Measurements from ENCODE around the gene PPP1R9A.

Gene PPP1R9A

DNA sequence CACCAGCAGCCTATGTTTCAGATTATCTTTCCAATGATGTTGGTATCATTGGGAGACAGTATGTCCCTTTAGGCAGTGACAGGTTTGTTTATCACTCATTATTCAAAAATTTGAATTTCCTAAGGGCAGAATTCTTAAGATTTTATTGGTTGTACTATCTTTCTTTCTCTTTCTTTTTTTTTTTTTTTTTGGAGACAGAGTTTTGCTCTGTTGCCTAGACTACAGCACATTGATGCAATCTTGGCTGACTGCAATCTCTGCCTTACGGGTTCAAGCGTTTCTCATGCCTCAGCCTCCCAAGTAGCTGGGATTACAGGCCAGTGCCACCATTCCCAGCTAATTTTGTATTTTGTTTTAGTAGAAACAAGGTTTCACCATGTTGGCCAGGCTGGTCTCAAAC lies 305.8 kb downstream of the PPP1R9A start:
- no peak for DNase-seq

DNA sequence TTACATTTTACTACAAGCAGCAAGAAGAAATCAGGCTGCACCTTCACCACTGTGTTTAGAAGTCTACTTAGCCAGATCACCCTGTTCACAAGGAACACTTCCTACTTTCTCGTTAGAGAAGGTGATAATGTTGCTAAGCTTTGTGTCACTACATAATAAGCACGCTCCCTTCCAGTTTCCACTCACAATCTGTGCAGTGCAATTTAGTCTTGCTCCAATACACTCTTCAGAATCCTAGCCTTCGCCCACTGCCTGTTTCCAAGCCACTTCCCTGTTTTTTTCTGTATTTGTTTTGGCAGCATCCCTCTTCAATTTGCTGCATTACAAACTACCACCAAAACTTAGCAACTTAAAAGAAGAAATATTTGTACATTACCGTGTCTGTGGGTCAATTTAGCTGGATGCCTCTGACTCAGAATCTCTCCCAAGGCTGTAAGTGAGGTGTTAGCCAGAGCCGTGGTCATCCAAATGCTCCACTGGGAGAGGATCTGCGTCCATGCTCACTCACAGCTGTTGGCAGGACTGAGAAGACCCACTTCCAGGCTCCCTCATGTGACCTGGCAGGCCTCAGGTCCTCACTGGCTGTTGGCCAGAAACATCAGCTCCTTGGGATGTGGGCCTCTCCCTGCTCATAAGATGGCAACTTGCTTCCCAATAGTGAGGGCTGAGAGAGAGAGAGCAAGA lies 306.6 kb downstream of the PPP1R9A start:
- DNase-seq: no peak

DNA sequence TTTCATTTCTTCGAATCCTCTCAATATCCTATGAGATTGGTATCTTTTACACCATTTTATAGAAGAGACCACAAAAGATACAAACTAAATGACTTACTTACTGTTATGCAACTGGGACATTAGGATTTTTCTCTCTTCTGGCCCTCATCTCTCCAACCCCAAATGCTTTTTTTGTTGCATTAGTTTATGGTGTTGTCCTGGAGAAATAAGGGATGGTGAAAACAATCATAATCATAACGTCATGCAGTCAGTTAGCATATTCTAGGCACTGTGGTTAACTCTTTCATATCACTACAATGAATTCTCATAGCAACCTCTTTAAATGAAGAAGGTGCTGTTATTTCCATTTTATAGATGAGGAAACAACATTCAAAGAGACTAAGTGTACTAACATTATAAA lies 312.3 kb downstream of the PPP1R9A start:
- DNase-seq: no peak

DNA sequence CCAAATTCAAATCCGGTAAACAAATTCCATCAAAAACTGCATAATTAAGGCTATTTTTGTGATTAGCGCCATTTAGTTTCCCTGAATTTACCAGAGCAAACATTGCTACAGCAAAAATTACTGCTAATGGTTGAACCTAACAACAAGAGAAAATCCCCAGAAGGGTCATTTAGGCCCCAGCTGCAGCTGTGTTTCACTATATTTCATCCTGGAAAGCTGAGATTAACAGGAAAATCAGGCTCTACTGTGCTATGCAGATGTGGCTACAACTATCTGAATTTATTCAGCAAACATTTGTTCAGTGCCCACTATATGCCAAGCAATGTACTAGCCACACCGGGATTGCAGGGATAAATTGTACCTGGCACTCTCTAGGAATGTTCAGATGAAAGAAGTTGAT lies 312.9 kb downstream of the PPP1R9A start:
- no peak for DNase-seq

DNA sequence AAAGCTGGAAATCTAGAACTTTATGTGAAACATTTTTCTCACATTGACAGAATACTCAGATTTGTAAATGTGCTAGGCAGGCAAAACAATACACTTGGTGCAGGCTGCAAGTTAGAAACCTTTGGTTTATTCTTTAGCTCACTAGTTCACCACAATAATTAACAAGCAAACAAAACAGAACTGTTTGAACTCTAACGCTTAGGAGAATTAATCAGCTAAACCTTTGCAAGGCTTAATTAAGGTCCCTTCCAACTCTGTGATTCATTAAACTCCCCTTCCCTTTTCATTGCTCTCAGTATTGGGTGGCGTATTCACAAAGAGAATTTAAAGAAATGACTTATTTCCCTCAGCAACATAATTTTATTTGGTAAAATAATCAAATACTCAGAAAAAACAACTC lies 317.9 kb downstream of the PPP1R9A start:
- DNase-seq: no peak

DNA sequence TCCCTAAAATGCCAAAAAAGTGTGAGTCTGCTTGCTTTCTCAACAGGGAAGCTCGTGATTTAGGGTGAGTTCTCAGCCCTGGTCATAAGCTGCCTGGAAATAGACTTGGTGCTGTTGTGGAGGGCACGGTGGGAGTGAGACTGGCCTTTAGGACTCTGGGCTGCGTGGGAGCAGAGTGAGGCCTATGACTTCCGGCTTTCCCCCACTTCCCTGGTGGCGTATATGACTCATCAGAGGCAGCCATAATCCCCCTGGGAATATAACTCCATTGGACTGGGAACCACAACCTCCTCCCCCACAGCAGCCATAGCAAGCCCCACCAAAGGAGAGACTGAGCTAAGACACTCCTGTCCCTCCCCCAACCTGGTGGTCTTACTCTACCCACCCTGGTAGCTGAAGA lies 321.9 kb downstream of the PPP1R9A start:
- no peak for DNase-seq

DNA sequence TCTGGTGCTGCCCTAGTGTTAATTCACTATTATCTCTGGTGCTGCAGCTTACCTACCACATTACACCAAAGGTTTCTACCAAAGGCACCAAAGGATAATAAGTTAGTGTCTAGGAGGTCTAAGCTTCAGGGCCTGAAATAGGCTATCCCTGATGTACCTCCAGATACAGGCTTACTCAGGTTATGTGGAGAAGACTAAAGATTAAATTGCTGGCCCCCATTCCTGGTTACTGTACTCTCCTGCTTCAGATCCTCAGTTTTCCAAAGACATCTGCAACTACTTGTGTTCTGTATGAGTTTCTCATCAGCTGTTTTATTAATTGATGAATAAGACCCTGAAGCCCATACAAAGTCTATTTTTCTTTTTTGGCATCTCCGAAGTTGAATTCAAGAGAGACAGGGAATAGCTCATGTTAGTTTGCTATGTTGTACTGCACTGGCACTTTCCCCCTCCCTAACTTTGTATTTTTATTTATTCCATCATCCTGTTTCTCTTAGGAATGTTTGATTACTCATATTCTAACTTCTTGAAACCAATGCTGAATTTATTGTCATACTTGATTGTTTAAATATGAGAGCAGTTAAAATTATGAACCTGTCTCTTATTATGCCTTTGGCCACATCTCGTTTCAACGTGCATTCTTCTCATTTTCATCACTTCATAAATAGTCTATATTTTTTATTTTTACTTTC lies 331.0 kb downstream of the PPP1R9A start:
- no peak for DNase-seq

DNA sequence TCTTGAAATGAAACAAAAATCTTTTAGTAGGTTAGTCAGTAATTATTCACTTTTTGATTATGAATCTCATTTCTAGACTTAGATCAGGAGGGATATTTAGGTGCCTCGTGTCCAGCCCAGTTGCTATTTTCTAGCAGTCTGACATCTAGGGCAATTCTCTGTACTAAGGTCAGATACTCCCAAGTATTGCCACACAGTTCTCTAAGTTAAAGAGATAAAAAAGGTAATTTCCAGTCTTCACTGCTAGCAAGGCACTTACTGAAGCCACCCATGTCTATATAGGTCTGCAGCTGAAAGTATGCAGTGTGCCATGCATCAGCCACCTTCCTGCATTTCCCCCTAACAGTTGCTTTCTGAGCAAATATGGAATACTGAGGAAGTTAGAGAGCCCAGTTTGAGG lies 333.5 kb downstream of the PPP1R9A start:
- no peak for DNase-seq

DNA sequence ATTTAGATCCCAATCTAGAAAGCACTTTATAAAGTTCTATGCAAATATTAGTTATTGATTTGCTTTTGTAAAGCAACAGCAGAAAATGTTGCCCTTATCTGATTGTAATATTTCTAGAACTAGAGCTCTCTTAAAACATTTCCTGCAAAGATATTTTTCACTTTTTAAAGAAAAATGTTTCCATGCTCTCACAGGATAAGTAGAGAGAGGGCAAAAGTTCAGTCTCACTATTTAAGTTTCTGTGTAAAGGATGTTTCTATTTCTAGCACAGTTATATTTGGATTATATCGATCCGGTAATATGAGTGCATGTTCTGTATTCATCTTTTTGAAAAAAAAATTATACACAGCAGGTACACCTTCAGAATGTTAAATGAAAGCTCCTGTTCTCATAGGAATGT lies 334.9 kb downstream of the PPP1R9A start:
- no peak for DNase-seq

DNA sequence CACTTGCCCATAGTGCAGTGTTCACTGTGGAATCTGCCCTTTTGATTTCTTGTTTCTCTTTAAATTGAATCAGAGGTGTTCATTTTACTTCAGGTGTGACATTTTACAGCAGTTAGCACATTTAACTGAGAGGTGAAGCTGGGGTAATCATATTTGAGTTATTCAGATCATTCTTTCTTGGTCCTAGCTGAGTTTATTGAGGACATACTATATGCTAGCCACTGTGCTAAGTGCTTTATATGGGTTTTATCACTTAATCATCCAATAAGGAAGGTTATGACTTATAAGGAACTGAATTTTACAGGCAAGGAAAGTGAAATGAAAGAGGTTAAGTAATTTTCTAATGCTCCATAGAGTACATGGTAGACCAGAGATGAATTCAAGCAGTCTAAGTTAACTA lies 337.2 kb downstream of the PPP1R9A start:
- DNase-seq: no peak

DNA sequence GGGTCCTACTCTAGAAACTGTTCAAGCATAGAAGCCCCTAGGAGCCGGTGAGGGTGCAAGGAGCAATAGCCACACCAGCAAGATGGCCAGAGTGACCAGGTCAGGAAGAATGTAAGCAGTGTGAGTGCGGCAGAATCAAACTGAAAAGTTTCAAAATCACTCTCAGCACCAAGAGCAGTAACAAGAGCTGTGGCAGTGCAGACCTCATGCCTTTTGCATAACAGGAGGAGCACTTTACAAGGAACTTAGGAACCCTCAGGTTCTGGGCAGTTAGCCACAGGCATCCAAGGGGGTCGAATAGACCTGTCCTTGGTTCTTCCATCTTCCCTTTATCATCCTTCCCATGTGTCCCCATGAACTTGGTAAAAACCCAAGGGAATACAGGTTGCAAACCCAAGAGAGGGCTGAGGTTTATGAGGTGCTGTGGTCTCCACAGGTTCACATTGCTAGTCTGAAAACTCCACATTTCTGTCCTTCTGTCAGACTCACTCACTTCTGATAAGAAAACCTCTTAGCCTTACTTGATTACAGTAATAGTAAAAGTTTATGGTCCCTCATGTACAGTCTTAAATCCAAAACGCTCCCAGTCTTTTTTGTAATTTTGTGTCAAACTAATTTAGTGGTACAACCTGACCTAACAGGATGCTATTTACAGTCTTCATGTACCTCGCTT lies 338.6 kb downstream of the PPP1R9A start:
- no peak for DNase-seq

DNA sequence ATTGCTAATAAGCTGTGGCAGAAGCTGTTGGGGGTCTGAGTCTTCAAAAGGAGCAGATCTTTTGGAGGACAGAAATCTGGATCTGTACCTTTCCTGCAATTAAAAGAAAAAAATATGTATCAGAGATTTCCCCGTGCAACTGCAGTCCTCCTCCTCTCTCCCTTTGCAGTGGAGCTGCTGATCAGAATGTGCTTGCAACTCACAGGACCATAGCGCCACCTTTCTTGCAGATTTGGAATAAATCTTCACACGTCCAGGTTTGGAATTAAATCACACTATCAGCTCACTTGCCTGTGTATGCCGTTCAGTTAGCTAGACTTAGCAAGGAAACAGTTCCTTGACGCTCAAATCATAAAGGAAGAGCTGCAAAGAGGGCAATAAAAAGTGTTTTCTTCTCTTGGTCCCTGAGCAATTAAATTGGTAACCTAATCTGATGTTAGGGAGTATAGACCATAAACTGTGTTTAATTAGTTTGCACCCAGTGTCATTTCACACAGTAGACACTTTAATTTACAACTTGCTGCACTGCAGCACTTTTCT lies 339.5 kb downstream of the PPP1R9A start:
- peak; percentile 44 for DNase-seq

DNA sequence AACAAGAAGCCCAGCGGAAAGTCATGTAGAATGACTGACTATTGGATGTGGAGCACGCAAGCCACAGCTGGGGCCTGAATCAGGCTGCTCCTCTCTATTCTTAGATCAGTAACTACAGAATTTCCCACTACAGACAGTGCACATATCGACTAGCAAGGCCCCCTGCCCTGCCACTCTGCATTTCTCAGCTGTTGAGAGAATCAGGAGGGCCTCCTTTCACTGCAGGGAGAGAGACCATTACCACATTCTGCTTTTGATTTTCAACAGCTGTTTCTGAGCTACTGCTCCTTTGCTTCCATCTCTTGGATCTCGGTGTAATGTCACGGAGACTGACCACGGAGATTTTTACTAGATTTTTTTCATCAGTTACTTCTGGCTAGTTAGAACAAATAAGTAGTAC lies 343.2 kb downstream of the PPP1R9A start:
- no peak for DNase-seq

DNA sequence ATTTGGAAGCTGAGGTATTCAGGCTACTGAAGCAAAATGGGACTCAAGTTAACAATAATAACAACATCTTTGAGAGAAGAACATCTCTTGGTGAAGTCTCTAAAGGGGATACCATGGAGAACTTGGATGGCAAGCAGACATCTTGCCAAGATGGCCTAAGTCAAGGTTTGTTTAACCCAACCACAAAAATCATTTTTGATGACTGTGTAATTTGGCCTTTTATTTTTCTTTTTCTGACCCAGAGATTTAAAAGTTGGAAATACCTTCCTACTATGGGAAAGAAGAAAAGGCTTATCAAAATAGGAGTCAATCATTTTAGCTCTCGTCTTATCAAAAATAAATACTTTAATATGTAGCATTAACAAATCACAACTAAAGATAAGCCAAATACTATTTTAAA lies 344.6 kb downstream of the PPP1R9A start:
- no peak for DNase-seq

DNA sequence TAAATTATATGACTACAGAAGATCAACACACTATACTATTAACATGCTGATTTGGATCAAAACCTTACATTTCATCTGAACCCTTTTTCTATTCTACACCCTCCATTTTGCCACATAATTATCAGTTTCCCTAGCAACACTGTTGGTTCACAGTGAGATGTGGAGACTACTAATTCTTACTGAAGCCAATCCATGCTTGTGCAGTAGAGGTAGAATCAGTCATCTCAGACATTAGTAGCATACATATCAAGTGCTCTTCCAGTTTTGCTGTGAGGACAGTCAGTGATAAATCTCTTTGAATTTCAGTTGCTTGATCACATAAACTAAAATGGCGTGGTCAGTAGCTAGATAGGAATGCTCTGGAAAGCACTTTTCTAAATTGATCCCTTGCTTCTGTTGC lies 346.6 kb downstream of the PPP1R9A start:
- no peak for DNase-seq

DNA sequence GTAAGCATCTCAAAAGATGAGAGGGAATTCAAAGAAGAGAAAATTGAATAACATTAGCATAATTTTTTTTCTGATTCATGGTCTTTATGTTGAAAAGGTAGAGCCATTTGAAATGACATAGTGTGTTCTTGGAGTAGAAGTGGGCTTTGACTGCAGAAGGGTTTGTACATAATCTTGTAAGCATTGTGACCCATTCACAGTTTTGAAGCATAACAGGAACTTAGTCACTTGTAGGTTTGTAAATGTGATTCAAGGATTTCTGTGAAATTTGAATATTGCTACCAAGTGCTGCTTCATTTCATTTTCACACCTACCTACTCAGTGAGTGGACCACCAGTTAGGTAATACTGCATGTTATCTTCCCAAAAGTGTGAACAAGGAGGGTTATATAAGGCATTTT lies 348.3 kb downstream of the PPP1R9A start:
- no peak for DNase-seq

DNA sequence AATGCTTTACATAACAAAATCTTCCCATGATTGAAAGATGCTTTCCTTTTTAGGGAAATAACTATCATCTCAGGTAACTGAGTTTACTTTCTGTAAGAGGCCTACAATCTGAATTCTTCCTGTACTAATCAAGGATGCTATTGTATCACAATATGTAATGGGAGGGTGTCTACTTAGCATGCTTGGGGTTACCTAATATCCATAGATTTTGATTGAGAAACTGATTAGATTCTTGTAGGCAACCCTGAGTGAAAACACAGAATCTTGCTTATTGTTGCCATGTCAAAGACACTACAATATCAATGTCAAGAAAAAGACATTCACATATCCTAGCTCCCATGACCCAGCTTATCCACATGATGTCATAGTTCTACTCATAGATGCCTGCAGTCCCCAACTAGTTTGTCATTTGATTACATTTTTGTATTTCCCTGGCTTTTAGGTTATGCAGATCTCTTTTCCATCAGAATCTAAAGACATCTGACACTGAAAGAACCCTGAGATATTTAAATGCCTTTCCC lies 354.6 kb downstream of the PPP1R9A start:
- no peak for DNase-seq

DNA sequence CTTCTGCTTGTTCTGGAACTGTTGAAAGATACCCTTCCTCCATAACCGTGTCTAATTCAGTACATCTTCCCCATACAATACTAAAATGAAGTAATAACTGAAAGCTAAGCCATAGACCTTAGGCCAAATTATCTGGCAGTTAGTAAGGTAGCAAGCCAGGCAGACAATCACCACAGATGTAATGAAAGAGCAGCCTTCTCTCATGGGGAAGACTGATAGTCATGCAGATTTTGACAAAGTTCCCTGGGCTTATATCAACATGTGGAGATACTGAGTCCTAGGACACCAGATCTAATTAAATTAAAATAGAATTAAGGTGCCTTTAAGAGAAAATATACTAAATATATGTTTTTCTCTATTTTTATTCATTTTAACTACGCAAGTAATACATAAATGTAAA lies 355.5 kb downstream of the PPP1R9A start:
- DNase-seq: no peak

DNA sequence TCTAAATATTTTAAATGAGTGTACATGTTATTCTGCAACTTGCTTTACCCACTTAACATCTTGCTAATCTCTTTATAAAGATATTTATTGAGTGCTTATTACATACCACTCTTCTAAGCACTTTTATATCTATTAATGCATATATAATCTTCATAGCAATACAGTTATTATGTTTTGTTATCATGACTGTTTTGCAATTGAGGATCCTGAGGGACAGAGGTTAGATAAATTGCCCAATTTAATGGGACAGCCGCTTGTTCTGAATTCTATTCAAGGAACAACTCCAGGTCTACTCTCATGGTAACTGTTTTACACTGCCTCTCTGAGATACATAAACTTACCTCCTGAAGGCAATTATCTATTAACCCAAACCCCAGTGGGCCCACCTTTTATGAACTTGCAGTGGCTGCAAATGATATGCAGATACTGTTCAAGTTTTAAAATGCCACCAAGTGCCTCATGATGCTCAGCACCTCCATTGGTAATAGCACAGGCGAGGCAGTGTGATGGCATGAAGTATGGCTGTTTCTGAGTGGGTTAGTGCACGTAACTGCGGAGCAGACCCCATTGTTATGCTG lies 356.5 kb downstream of the PPP1R9A start:
- DNase-seq: no peak

DNA sequence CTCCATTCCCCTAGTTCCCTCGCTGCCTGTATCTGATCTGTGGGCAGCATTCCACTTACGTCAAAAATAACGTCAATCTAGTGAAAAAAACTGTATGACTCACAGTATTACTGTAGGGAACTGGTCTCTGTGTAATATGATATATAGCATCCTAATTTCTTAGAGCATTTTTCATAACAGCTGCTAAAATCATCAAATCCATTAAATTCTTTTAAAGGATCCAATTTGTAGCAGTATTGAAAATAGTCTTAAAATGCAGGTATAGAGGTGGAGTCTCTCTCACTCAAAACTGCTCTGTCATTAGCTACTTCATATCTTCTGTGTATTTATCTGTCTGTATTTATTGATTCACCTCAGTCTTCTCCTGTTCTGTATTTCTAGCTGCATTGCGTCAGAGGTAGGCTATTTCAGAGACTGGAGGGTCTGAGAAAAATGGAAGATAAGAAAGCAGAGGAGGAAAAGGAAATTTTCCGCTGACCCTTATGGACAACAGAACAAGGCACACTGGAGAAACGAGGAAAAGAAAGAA lies 357.0 kb downstream of the PPP1R9A start:
- no peak for DNase-seq

DNA sequence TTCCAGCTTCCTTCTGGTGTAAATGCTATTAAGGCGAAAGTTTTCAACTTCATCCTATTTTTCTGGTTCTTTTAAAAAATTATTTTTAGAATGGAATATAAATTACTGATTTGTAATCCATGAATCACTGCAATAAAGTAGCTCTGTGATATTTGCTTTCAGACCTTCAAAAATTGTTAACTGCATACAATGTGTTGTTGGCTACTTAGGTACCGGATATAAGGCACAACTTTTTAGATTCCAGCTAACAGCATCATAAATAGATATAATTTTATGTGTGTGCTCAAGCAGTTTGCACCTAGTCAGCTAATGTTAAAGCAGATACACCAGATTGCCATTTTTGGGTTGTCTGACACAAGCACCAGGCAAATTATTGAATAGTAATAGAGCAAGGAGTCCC lies 358.2 kb downstream of the PPP1R9A start:
- no peak for DNase-seq

DNA sequence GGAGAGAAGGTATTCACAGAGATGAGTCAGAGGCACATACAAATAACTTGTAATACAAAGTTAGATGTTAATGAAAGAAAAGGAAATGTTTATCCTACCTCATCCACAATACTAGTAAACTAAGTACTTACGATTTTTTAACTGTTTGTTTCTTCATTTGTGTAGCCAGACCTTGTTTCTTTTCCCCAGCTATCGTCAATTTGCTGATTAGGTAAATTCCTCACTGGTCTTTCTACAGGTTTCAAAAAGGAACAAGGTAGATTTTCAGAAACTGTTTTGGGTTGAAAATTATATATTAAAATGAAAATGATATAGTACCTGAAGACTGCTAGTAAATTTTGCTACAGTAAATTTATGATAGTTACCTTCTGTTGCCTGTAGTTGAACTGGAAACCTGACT lies 360.4 kb downstream of the PPP1R9A start:
- DNase-seq: no peak

DNA sequence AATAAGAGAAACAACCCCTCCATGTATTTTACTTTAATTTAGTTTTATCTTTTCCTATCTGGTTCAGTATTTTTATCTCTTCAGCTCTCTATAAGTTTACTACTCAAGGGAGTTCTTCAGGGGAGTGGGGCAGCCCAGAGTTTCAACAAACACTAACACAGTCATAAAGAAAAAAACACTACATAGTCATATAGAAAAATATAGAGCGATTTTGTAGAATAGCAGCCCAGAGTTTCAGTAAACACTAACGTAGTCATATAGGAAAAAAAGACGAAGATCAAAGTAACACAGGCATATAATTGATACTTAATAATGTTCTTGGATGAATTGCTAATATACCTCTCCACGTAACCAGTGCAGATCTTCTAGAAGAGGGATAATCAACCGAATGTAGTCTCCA lies 362.2 kb downstream of the PPP1R9A start:
- DNase-seq: no peak

Measured in NCI-H524 treated with DMSO at 0.1 percent for 48 hours (cell line).